HCT116 (cell line): Measurements from ENCODE around the gene SYNDIG1. TPM values are rescaled to one million over a fixed set of nuclear protein-coding genes. Genes with fewer than 3 reads are reported as not detected.

Experiments used
- ATAC-seq: fragments of 200-7000 bp; cut with Tn5 transposase; 2 replicates; pipeline ENCODE4 v1.9.1; 2020; ENCODE audit warnings: mild to moderate bottlenecking, moderate library complexity
- BruUV-seq: library from RNA; stranded (reverse); fragments of 400-500 nt; replicated peaks from 2 replicates; lab custom pipeline; 2021; lab: Mats Ljungman, UMichigan
- CTCF ChIA-PET: fragments of 300-600 bp; sonication (Branson Sonifier 250); formaldehyde crosslinking; loops from one replicate; lab custom pipeline; 2021; ENCODE audit warnings: antibody characterized with exemption; lab: Charles Lee
- POLR2A ChIA-PET: fragments of 300-600, 350-600 bp; sonication (Branson Sonifier 250); formaldehyde crosslinking; loops from one replicate; lab custom pipeline; 2021; ENCODE audit warnings: antibody characterized with exemption; lab: Charles Lee
- RAD21 ChIA-PET, 2 experiments: fragments of 300-600 bp; sonication (Branson Sonifier 250); formaldehyde crosslinking; loops; one replicate each; lab custom pipeline; 2023; ENCODE audit warnings: low total read pairs in 2 of 2; ENCODE audit not compliant: uncharacterized antibody in 2 of 2, unreplicated experiment in 2 of 2, low non-redundant PET in 1 of 2; lab: Charles Lee
- DNase-seq: peaks from one replicate; pipeline ENCODE4 v3.0.0-alpha.2; 2010; ENCODE audit warnings: low read depth, low spot score
- H2AFZ ChIP-seq: fragments of 200-600 bp; shearing (Covaris generic), sonication (generic); 2 replicates; pipeline ENCODE4 v1.6.1; 2017; ENCODE audit warnings: low read depth, mixed run types, mixed read lengths, antibody characterized with exemption, low read length; ENCODE audit not compliant: poor library complexity, severe bottlenecking
- H3K27ac ChIP-seq: 2 replicates; pipeline ENCODE4 v1.5.1; 2012; ENCODE audit warnings: low read depth, low read length
- H3K27me3 ChIP-seq: fragments of 200-600 bp; sonication (generic); 2 replicates; pipeline ENCODE4 v1.6.1; 2016; ENCODE audit warnings: mixed run types, low read length, mixed read lengths; ENCODE audit not compliant: insufficient read depth
- H3K36me3 ChIP-seq, 2 experiments: fragments of 200-500 bp in 1 of 2; fragments of 200-600 bp in 1 of 2; sonication (Bioruptor generic) in 1 of 2; sonication (generic) in 1 of 2; 2 replicates each; pipeline versions ENCODE4 v1.5.1 to v1.6.1; 2014 to 2016; ENCODE audit warnings: low read length in 2 of 2, inconsistent platforms in 1 of 2, mixed read lengths in 1 of 2, mixed run types in 1 of 2; ENCODE audit not compliant: insufficient read depth in 2 of 2, control insufficient read depth in 1 of 2
- H3K4me1 ChIP-seq, 2 experiments: fragments of 200-600 bp in 1 of 2; sonication (generic) in 1 of 2; 2 replicates each; pipeline versions ENCODE4 v1.5.1 to v1.6.1; 2012 to 2017; ENCODE audit warnings: low read length in 2 of 2, inconsistent platforms in 1 of 2, mild to moderate bottlenecking in 1 of 2, mixed read lengths in 1 of 2, mixed run types in 1 of 2, moderate library complexity in 1 of 2; ENCODE audit not compliant: insufficient read depth in 2 of 2, control insufficient read depth in 1 of 2
- H3K4me2 ChIP-seq: fragments of 200-600 bp; sonication (generic); 2 replicates; pipeline ENCODE4 v1.6.1; 2017; ENCODE audit warnings: mixed run types, low read length, mixed read lengths
- H3K4me3 ChIP-seq, 2 experiments: fragments of 200-600 bp in 1 of 2; sonication (generic) in 1 of 2; replicated peaks in 1 of 2; 2 replicates each; pipeline ENCODE4 v1.5.1; 2011 to 2016; ENCODE audit warnings: low read length in 2 of 2, control low read depth in 1 of 2, low read depth in 1 of 2, mild to moderate bottlenecking in 1 of 2, mixed read lengths in 1 of 2, mixed run types in 1 of 2
- H3K79me2 ChIP-seq: fragments of 200-600 bp; sonication (generic); 2 replicates; pipeline ENCODE4 v1.6.1; 2017; ENCODE audit warnings: mild to moderate bottlenecking, mixed run types, low read length, moderate library complexity, mixed read lengths; ENCODE audit not compliant: insufficient read depth
- H3K9ac ChIP-seq: fragments of 200-600 bp; sonication (generic); 2 replicates; pipeline ENCODE4 v1.6.1; 2016; ENCODE audit warnings: low read length, mixed read lengths
- H3K9me2 ChIP-seq: fragments of 200-600 bp; sonication (generic), shearing (Covaris generic); 2 replicates; pipeline ENCODE4 v1.6.1; 2017; ENCODE audit warnings: mixed run types, mild to moderate bottlenecking, moderate library complexity; ENCODE audit not compliant: insufficient read depth
- H3K9me3 ChIP-seq, 2 experiments: fragments of 200-500 bp in 1 of 2; fragments of 200-600 bp in 1 of 2; sonication (Bioruptor generic) in 1 of 2; sonication (generic) in 1 of 2; 2 replicates each; pipeline ENCODE4 v1.6.1; 2014 to 2017; ENCODE audit warnings: low read length in 2 of 2, mixed read lengths in 2 of 2, inconsistent platforms in 1 of 2, low read depth in 1 of 2, mild to moderate bottlenecking in 1 of 2, mixed run types in 1 of 2, moderate library complexity in 1 of 2; ENCODE audit not compliant: control insufficient read depth in 1 of 2, insufficient read depth in 1 of 2
- H4K20me1 ChIP-seq: fragments of 200-600 bp; sonication (generic), shearing (Covaris generic); 2 replicates; pipeline ENCODE4 v1.6.1; 2017; ENCODE audit warnings: mixed run types, mild to moderate bottlenecking, moderate library complexity; ENCODE audit not compliant: insufficient read depth
- ELF1 ChIP-seq: IDR thresholded peaks from 2 replicates; pipeline ENCODE4 v1.6.1; 2012; ENCODE audit warnings: low read depth, borderline replicate concordance
- EZH2phosphoT487 ChIP-seq: fragments of 200-600 bp; IDR thresholded peaks from 2 replicates; pipeline ENCODE4 v1.6.1; 2018; ENCODE audit warnings: antibody characterized with exemption, borderline replicate concordance
- JUND ChIP-seq: IDR thresholded peaks from 2 replicates; pipeline ENCODE4 v1.6.1; 2012
- SP1 ChIP-seq: IDR thresholded peaks from 2 replicates; pipeline ENCODE4 v1.6.1; 2012; ENCODE audit warnings: low read depth
- SRF ChIP-seq: IDR thresholded peaks from 2 replicates; pipeline ENCODE4 v1.6.1; 2012; ENCODE audit warnings: low read depth
- ZFX ChIP-seq: fragments of 450-650 bp; IDR thresholded peaks from 2 replicates; pipeline ENCODE4 v1.6.1; 2017
- ZNF274 ChIP-seq: fragments of 200-500 bp; sonication (Bioruptor generic); IDR thresholded peaks from 2 replicates; pipeline ENCODE4 v1.6.1; 2014; ENCODE audit warnings: mild to moderate bottlenecking, low read depth, low read length, inconsistent platforms
- intact Hi-C: fragments of 100-400 bp; cut with micrococcal nuclease; formaldehyde crosslinking; loops from 2 replicates; pipeline ENCODE4 v1.10.0; 2022
- total RNA-seq: library from RNA; stranded (reverse); gene quantifications from one replicate; pipeline ENCODE4 v1.2.1, GENCODE V29; 2021; ENCODE audit not compliant: unreplicated experiment
- TF ChIP-seq, protein P1 (sequence below): IDR thresholded peaks from 2 replicates; pipeline ENCODE4 v1.6.1; 2012; ENCODE audit warnings: low read depth

Gene SYNDIG1
- total RNA-seq, 1 experiment from 2014 or later = not detected

GRCh38 chr20:24588725-24589340 is 119.4 kb downstream of the SYNDIG1 start:
- Histone ChIP-seq H3K27me3 (peaks cover 44% of the 10 kb centered on the region), H4K20me1 (no peaks in the 10 kb centered on the region), H3K9ac (no peak overlapping the region), H3K4me3 (no peak overlapping the region), H3K79me2 (no peaks in the 10 kb centered on the region), H3K9me3 (no peaks in the 10 kb centered on the region), H3K4me1 (no peaks in the 10 kb centered on the region), H2AFZ (no peak overlapping the region), H3K9me2 (no peaks in the 10 kb centered on the region), H3K36me3 (no peaks in the 10 kb centered on the region), H3K27ac (no peak overlapping the region), H3K4me2 (no peak overlapping the region)
- TF ChIP-seq SRF (no peak), JUND (no peak), EZH2phosphoT487 (no peak), SP1 (no peak), ZFX (no peak), ZNF274 (no peak), ELF1 (no peak)
- TF ChIP-seq, protein P1, sequence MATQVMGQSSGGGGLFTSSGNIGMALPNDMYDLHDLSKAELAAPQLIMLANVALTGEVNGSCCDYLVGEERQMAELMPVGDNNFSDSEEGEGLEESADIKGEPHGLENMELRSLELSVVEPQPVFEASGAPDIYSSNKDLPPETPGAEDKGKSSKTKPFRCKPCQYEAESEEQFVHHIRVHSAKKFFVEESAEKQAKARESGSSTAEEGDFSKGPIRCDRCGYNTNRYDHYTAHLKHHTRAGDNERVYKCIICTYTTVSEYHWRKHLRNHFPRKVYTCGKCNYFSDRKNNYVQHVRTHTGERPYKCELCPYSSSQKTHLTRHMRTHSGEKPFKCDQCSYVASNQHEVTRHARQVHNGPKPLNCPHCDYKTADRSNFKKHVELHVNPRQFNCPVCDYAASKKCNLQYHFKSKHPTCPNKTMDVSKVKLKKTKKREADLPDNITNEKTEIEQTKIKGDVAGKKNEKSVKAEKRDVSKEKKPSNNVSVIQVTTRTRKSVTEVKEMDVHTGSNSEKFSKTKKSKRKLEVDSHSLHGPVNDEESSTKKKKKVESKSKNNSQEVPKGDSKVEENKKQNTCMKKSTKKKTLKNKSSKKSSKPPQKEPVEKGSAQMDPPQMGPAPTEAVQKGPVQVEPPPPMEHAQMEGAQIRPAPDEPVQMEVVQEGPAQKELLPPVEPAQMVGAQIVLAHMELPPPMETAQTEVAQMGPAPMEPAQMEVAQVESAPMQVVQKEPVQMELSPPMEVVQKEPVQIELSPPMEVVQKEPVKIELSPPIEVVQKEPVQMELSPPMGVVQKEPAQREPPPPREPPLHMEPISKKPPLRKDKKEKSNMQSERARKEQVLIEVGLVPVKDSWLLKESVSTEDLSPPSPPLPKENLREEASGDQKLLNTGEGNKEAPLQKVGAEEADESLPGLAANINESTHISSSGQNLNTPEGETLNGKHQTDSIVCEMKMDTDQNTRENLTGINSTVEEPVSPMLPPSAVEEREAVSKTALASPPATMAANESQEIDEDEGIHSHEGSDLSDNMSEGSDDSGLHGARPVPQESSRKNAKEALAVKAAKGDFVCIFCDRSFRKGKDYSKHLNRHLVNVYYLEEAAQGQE = no peak
- DNase-seq (no peak), ATAC-seq (no peak)
- intact Hi-C loops = no loop called here
- CTCF ChIA-PET = no interaction called here
- BruUV-seq = no TSS peak
- RAD21 ChIA-PET = no interaction called here
- POLR2A ChIA-PET = no interaction called here
